Pancreas (tissue), 10 donors: ENCODE results near the gene DLG2. TPM values are rescaled to one million over a fixed set of nuclear protein-coding genes. Genes with fewer than 3 reads are reported as not detected.

ENCODE experiments used
- ATAC-seq, 4 donors: fragments of 200-7000 bp; cut with Tn5 transposase; one replicate each; pipeline versions ENCODE4 v1.8.0 to v1.9.1; 2020; ENCODE audit warnings: mild to moderate bottlenecking in 4 of 4, moderate library complexity in 4 of 4
- DNase-seq, 6 donors: peaks; one replicate each; pipeline ENCODE4 v3.0.0-alpha.2; 2020
- FAIRE-seq: peaks from 2 replicates; lab custom pipeline; 2012; peaks lifted over from hg19 to GRCh38; lab: Jason Lieb, UNC
- H3K27ac ChIP-seq, 4 donors: fragments of 200-600 bp; sonication (generic); 1 replicate in 3 of 4; 2 replicates in 1 of 4; pipeline versions ENCODE4 v1.5.0 to v1.8.0; 2020
- H3K27me3 ChIP-seq, 4 donors: fragments of 200-600 bp; one replicate each; pipeline ENCODE4 v1.8.0; 2021
- H3K36me3 ChIP-seq, 3 donors: fragments of 200-600 bp; sonication (generic) in 1 of 3; one replicate each; pipeline versions ENCODE4 v1.5.0 to v1.8.0; 2020 to 2021
- H3K4me1 ChIP-seq, 3 donors: fragments of 200-600 bp; one replicate each; pipeline ENCODE4 v1.8.0; 2021
- H3K4me3 ChIP-seq, 4 donors: fragments of 200-600 bp; sonication (generic) in 2 of 4; one replicate each; pipeline versions ENCODE4 v1.5.0 to v1.8.0; 2020 to 2021
- H3K9me3 ChIP-seq, 4 donors: fragments of 200-600 bp; one replicate each; pipeline ENCODE4 v1.8.0; 2021
- CTCF ChIP-seq, 4 donors: fragments of 200-600 bp; sonication (generic) in 3 of 4; IDR thresholded peaks; one replicate each; pipeline versions ENCODE4 v1.5.0 to v1.8.0; 2021; ENCODE audit warnings: antibody characterized with exemption in 4 of 4
- WGBS, 2 donors: extraction: QIAGEN DNeasy Blood & Tissue Kit; methylation state at CpG; one replicate each; pipeline ENCODE4 v1.1.7; 2013; 5-methylcytosine and 5-hydroxymethylcytosine counted together
- intact Hi-C, 3 donors: fragments of 100-400 bp; cut with DNase I; formaldehyde crosslinking; loops; one replicate each; pipeline versions ENCODE4 v1.11.1 to v1.14.2; 2022
- polyA plus RNA-seq, 2 donors: library from polyadenylated mRNA; stranded (reverse); fragments of 200-250 nt; gene quantifications; one replicate each; pipeline ENCODE4 v1.2.3, GENCODE V29; 2013
- total RNA-seq, 6 donors: library from RNA; stranded (reverse); fragmentation: NEBNext Ultra II Directional in 4 of 6; extraction: Animal tissue kit (Norgen Biotek cat#: 25700) in 4 of 6; gene quantifications; one replicate each; pipeline versions ENCODE4 v1.2.1 to v1.2.4, GENCODE V29; 2021 to 2023
- donor health status: healthy with polysubstance abuse.
- donor health status: DM: no; HTN: no; CAD: no; lungs with moderate emphysema.
- donor health status: DM: no; HTN: no; CAD: no.
- donor health status: control.
- donor health status: control.
- donor health status: Bipolar disorder and iron deficiency.
- donor health status: DM: yes; HTN: yes; CAD: no.
- donor health status: DM: no; HTN: no; CAD: no.
- donor health status: DM: no; HTN: no; CAD: no.
- donor health status: DM: yes; HTN: yes; CAD: no.

The DLG2 gene
- total and polyA plus RNA-seq, 8 donors = 1.2 to 5.4 (median 3.6) TPM

- H3K27ac ChIP-seq = no peak overlapping the region
- no peaks in the 10 kb centered on the region for H3K4me1 ChIP-seq
- intact Hi-C loops = no loop called here
- 58 to 80% methylated on average over 2 of the region's 2 CpGs for WGBS, 2 donors
- H3K4me3 ChIP-seq = no peak overlapping the region
- no peak for FAIRE-seq
- TF ChIP-seq CTCF (IDR thresholded peaks at IDR 0.05) = no peak
- H3K36me3 ChIP-seq = no peaks in the 10 kb centered on the region
- no peaks in the 10 kb centered on the region for H3K9me3 ChIP-seq
- H3K27me3 ChIP-seq = no peaks in the 10 kb centered on the region
- ATAC-seq = no peak
- DNase-seq = no peak
Observed at GRCh38 chr11:84021291-84021690, 1605.9 kb downstream of the DLG2 start.

GRCh38 chr11:84019571-84020194, 1607.5 kb downstream of the DLG2 start:
- no peaks in the 10 kb centered on the region for H3K4me1 ChIP-seq
- FAIRE-seq (no peak), DNase-seq (no peak), ATAC-seq (no peak)
- no peak overlapping the region for H3K4me3 ChIP-seq
- H3K27me3 ChIP-seq = no peaks in the 10 kb centered on the region
- no peaks in the 10 kb centered on the region for H3K9me3 ChIP-seq
- intact Hi-C loops = no loop called here
- 74 to 90% methylated on average over 5 of the region's 5 CpGs for WGBS, 2 donors
- TF ChIP-seq CTCF (IDR thresholded peaks at IDR 0.05) = no peak
- H3K36me3 ChIP-seq = no peaks in the 10 kb centered on the region
- H3K27ac ChIP-seq = no peak overlapping the region

GRCh38 chr11:84014539-84014938, 1612.6 kb downstream of the DLG2 start:
- Histone ChIP-seq H3K4me3 (no peak overlapping the region), H3K27ac (no peak overlapping the region), H3K36me3 (no peaks in the 10 kb centered on the region), H3K9me3 (no peaks in the 10 kb centered on the region), H3K27me3 (no peaks in the 10 kb centered on the region), H3K4me1 (no peaks in the 10 kb centered on the region)
- 76 to 79% methylated on average over 3 of the region's 3 CpGs for WGBS, 2 donors
- FAIRE-seq = no peak
- intact Hi-C loops = no loop called here
- ATAC-seq = no peak
- DNase-seq = no peak
- TF ChIP-seq CTCF (IDR thresholded peaks at IDR 0.05) = no peak

GRCh38 chr11:84012171-84012826, 1614.8 kb downstream of the DLG2 start:
- ATAC-seq (peak in 1 of 4 donors; percentile 29), DNase-seq (no peak), FAIRE-seq (no peak)
- H3K4me3 ChIP-seq = no peak overlapping the region
- no peaks in the 10 kb centered on the region for H3K4me1 ChIP-seq
- no peaks in the 10 kb centered on the region for H3K9me3 ChIP-seq
- TF ChIP-seq CTCF (IDR thresholded peaks at IDR 0.05) = no peak
- intact Hi-C loops = no loop called here
- no peaks in the 10 kb centered on the region for H3K36me3 ChIP-seq
- no peaks in the 10 kb centered on the region for H3K27me3 ChIP-seq
- 71 to 79% methylated on average over 4 of the region's 4 CpGs for WGBS, 2 donors
- H3K27ac ChIP-seq = no peak overlapping the region

GRCh38 chr11:84003181-84003580, 1624.0 kb downstream of the DLG2 start:
- no peak for ATAC-seq
- no peaks in the 10 kb centered on the region for H3K27me3 ChIP-seq

More at GRCh38 chr11:84003181-84003580, 1624.0 kb downstream of the DLG2 start:
- Histone ChIP-seq H3K27ac (no peak overlapping the region), H3K9me3 (no peaks in the 10 kb centered on the region), H3K36me3 (no peaks in the 10 kb centered on the region), H3K4me3 (no peak overlapping the region), H3K4me1 (no peaks in the 10 kb centered on the region)
- no peak for DNase-seq
- TF ChIP-seq CTCF (IDR thresholded peaks at IDR 0.05) = no peak
- intact Hi-C loops = no loop called here
- no peak for FAIRE-seq
